GM12872 (cell line): ENCODE measurements around the gene TMEM179B.

Experiments
- TF ChIP-seq, protein P1 (sequence below): IDR thresholded peaks from 3 replicates; pipeline ENCODE4 v1.5.1; 2011; ENCODE audit warnings: low read depth, mild to moderate bottlenecking, low read length, moderate library complexity; ENCODE audit not compliant: insufficient read depth

Gene TMEM179B

DNA sequence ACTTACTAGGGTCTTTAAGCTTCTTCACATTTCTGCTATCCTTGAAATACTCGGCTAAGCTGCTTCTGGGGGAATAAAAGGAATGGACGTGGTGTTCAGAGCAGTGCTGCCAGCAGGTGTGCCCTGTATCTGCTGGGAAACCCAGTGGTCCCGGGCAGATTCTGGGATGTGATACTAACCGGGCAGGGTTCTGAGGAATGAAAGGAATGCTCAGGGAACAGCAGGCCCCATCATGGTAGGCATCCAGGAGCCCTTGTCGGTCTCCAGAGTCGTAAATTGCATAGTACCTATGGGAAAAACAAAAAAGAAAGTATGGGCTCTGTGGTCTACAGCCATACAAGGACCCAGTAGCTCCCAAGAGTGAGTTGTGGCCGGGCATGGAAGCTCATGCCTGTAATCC, 9.1 kb downstream of the TMEM179B start:
- TF ChIP-seq, protein P1, sequence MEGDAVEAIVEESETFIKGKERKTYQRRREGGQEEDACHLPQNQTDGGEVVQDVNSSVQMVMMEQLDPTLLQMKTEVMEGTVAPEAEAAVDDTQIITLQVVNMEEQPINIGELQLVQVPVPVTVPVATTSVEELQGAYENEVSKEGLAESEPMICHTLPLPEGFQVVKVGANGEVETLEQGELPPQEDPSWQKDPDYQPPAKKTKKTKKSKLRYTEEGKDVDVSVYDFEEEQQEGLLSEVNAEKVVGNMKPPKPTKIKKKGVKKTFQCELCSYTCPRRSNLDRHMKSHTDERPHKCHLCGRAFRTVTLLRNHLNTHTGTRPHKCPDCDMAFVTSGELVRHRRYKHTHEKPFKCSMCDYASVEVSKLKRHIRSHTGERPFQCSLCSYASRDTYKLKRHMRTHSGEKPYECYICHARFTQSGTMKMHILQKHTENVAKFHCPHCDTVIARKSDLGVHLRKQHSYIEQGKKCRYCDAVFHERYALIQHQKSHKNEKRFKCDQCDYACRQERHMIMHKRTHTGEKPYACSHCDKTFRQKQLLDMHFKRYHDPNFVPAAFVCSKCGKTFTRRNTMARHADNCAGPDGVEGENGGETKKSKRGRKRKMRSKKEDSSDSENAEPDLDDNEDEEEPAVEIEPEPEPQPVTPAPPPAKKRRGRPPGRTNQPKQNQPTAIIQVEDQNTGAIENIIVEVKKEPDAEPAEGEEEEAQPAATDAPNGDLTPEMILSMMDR: no peak

DNA sequence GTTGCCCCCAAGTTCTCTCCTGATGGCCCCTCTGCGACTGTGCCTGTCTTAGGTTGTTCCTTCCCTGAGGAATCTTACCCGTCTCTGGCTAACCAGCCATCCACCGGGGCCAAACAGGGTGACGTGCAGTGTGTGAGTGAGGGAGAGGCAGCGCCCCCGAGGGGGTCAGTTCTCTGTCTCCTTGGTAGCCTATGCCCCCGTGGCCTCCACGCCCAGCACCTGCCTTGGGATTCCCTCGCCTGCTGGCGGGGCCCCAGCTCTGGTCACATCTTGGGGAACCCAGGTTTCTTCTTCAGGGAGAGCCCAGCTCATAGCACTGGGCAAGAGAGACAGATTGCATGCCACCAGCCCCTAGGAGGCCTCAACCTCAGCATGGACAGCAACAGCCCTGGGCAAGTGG, 12.3 kb downstream of the TMEM179B start:
- TF ChIP-seq, protein P1: no peak

DNA sequence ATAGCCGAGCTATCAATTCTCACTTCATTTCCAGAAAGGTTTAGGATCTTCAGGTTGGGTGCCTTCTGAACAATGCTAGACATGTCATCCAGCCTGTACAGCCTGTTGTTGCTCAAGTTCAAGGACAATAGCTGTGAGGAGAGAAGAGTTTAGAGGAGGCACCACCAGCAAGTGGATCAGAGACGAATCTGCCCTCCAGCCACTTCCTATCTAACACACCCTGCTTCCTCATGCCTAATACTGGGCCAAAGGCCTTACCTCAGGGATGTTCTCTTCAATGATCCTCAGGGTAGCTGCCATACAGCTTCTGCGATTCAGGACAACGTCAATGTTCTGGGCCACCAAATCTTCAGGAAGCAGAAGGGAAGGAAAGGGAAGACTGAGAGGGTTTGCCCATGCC, 13.9 kb downstream of the TMEM179B start:
- TF ChIP-seq, protein P1: no peak

DNA sequence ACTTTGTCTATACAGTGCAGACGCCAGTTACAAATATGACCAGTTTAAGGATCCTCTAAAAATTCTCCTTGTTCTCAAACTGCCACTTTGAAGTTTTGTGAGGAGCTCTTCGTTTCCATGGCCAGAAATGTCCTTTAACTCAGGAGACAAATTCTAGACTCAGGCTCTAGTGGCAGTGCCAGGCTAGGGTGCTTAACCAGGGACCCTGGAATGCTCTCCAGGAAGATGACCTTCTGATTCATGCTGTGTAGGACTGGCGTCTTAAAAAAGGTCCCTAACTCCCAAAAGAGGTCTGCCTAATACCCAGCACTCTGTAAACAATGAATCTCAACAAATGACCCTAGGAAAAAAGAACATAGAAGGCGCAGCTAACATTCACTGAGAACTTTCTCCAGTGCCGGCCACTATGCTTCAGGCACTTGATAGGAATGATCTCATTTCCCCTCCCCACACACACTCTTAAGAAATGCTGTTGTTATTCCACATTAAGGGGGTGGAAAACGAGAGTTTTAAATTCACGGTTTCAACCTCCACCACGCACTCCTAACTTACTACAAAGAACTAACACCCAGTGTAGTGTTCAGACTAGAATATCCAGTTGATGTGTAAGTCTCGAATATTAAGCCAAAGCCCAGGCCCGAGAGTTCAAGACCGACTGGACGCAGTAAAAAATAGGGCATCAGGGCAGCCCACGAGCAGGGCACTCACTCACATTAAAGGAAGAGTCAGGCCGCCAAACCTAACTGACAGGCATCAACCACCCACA, 17.3 kb downstream of the TMEM179B start:
- TF ChIP-seq, protein P1: no peak

DNA sequence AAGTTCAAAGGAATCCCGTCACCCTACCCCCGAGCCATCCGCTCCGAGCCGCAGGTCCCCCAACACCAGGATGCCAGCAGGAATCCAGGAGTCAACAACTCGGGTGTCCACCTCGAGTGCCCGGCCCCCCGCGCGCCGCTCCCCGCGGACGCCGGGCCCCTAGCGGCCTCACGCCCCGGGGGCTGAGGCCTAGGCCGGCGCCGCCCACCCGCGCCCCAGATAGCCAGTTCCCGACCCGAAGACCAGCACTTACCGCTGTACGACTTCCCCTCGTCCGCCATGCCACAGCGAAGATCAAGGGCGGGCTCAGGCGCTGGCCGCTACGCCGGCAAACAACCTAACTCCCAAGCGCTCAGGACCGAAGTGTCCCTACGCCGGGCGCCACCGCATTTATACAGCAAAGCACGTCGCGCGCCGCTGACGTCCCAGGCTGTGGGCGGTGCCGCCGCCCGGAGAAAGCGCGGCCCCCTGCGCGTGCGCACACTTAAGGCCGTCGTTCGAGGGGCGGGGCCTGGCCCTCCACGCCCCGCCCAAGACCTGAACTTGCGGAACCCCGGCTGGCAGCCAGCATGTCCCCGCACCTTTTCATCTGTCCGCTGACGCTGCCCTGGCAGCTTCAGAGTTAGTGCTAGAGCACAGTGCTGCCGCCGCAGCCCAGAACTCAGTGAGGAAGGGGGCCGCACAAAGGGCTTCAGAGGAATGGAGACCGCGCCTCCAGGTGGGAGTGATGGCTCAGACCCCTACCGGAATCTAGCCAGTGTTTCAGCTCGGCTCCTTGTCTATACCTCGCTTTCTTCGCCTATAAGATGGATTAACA, 18.1 kb downstream of the TMEM179B start, which contains the start of gene NXF1:
Gene NXF1 (minus strand): TSS at position 365 of the 817 bp plus-strand sequence. CDS start 84 bp downstream, at position 281.
- TF ChIP-seq, protein P1: peak; percentile 32; the same call in 1 of the 3 replicates

DNA sequence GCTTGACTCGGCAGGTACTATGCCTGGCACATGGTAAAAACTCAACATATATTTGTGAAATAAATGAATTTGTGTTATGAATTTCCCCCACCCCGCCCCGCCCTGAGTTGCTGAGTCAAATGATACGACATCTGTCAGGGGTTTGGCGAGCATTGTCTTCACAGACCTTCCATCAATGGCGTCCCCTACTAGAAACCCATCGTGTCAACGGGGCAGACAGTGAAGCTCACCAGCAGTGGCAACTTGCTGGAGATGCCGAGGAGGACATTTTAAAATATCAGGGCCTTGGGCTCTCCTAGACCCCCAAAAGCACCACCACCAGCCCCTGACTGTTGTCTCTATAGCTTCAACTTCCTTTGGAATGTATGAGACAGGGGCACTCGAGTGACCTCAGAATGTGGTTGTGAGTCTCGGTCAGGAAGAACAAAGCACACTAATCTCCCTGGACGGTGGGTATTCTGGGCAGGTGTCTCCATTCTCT, 18.8 kb downstream of the TMEM179B start:
- TF ChIP-seq, protein P1: no peak

DNA sequence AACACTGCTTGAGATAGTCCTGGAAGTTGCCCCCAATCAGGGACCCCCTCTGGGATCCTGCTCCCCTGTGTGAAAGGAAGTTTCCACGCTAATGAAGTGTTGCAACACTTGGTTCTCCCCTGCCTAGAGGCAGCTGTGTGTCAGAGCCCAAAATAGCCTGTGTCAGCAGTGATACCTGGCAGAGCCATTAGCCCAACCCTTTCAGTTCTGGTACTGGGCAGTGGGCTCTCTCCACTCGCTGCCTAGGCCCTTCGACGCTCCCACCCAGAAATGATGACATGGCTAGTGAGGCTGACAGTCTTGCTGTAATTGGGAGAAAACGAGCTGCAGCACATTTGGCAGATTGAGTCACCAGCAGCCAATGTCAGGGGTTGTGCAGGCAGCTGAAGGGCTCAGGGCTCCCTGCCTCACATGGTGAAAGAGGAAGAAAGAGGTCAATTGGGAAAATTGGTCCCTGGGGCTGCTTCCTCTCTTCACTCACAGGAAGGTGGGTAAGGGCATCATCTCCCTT, 19.5 kb downstream of the TMEM179B start:
- TF ChIP-seq, protein P1: no peak
